Aorta (tissue), 5 donors: ENCODE results near the gene PSMB4. TPM values are rescaled to one million over a fixed set of nuclear protein-coding genes. Genes with fewer than 3 reads are reported as not detected.
"Not testable (repeated sequence)": the region's sequence is repeated elsewhere in the genome, so short reads cannot be mapped to it uniquely, and the experiment has no call there.

Source experiments
- ATAC-seq: fragments of 200-7000 bp; cut with Tn5 transposase; one replicate; pipeline ENCODE4 v1.9.1; 2022; ENCODE audit warnings: moderate library complexity; ENCODE audit not compliant: low FRiP score
- DNase-seq, 2 donors: peaks; one replicate each; pipeline ENCODE4 v3.0.0-alpha.2; 2020
- H3K27ac ChIP-seq, 2 donors: one replicate each; pipeline ENCODE4 v1.5.1; 2013; ENCODE audit warnings: low read length in 2 of 2, mild to moderate bottlenecking in 2 of 2, moderate library complexity in 2 of 2, control low read depth in 1 of 2, inconsistent platforms in 1 of 2, low read depth in 1 of 2
- H3K27me3 ChIP-seq, 2 donors: one replicate each; pipeline ENCODE4 v1.6.1; 2013; ENCODE audit warnings: control low read depth in 1 of 2, low read length in 1 of 2, mild to moderate bottlenecking in 1 of 2, moderate library complexity in 1 of 2; ENCODE audit not compliant: insufficient read depth in 2 of 2, control insufficient read depth in 1 of 2
- H3K36me3 ChIP-seq, 2 donors: one replicate each; pipeline ENCODE4 v1.6.1; 2013; ENCODE audit warnings: control low read depth in 1 of 2, low read length in 1 of 2, mild to moderate bottlenecking in 1 of 2; ENCODE audit not compliant: insufficient read depth in 2 of 2, control insufficient read depth in 1 of 2
- H3K4me1 ChIP-seq, 2 donors: one replicate each; pipeline ENCODE4 v1.6.1; 2013; ENCODE audit warnings: low read length in 2 of 2, control low read depth in 1 of 2, mild to moderate bottlenecking in 1 of 2, moderate library complexity in 1 of 2; ENCODE audit not compliant: insufficient read depth in 2 of 2, control insufficient read depth in 1 of 2
- H3K4me3 ChIP-seq, 2 donors: one replicate each; pipeline ENCODE4 v1.5.1; 2013; ENCODE audit warnings: low read length in 2 of 2, control low read depth in 1 of 2, mild to moderate bottlenecking in 1 of 2
- H3K9me3 ChIP-seq: one replicate; pipeline ENCODE4 v1.6.1; 2013; ENCODE audit warnings: mild to moderate bottlenecking, low read length; ENCODE audit not compliant: control insufficient read depth
- WGBS, 2 donors: extraction: QIAGEN DNeasy Blood & Tissue Kit; methylation state at CpG; one replicate each; pipeline ENCODE4 v1.1.7; 2013; 5-methylcytosine and 5-hydroxymethylcytosine counted together
- intact Hi-C, 2 donors: fragments of 100-400 bp; cut with DNase I; formaldehyde crosslinking; loops; one replicate each; pipeline versions ENCODE4 v1.14.2 to v1.15.0; 2022
- polyA plus RNA-seq, 2 donors: library from polyadenylated mRNA; stranded (reverse); fragments of 200-250 nt; gene quantifications; one replicate each; pipeline ENCODE4 v1.2.3, GENCODE V29; 2013
- total RNA-seq, 2 donors: library from RNA; stranded (reverse); fragmentation: NEBNext Ultra II Directional; extraction: Animal tissue kit (Norgen Biotek cat#: 25700); gene quantifications; one replicate each; pipeline ENCODE4 v1.2.1, GENCODE V29; 2021
- donor health status: healthy with polysubstance abuse.
- donor health status: Bipolar disorder and iron deficiency.
- donor health status: DM: no; HTN: no; CAD: no.
- donor health status: DM: no; HTN: no; CAD: no.
- donor health status: DM: yes; HTN: yes; CAD: no.

PSMB4 gene
- total and polyA plus RNA-seq, 4 donors: 174 to 396 (median 219) TPM

- Histone ChIP-seq H3K9me3 (no peaks in the 10 kb centered on the region), H3K27me3 (no peaks in the 10 kb centered on the region), H3K4me1 (no peaks in the 10 kb centered on the region), H3K36me3 (no peaks in the 10 kb centered on the region), H3K4me3 (no peak overlapping the region), H3K27ac (no peak overlapping the region)
- intact Hi-C loops: no loop called here
- ATAC-seq: no peak
- WGBS, 2 donors: 85 to 89% methylated on average over 14 of the region's 14 CpGs
- DNase-seq: peak in 1 of 2 donors; percentile 62
Measured at GRCh38 chr1:151373196-151373595, 26.2 kb upstream of the PSMB4 start.

- intact Hi-C loops: no loop called here
- no peaks in the 10 kb centered on the region for H3K4me1 ChIP-seq
- H3K9me3 ChIP-seq: no peaks in the 10 kb centered on the region
- no peaks in the 10 kb centered on the region for H3K36me3 ChIP-seq
- no peak overlapping the region for H3K27ac ChIP-seq
- no peaks in the 10 kb centered on the region for H3K27me3 ChIP-seq
- 69 to 71% methylated on average over 3 of the region's 3 CpGs for WGBS, 2 donors
- ATAC-seq: no peak
- no peak overlapping the region for H3K4me3 ChIP-seq
- DNase-seq: no peak
Measured at GRCh38 chr1:151377150-151377884, 22.1 kb upstream of the PSMB4 start.

GRCh38 chr1:151384584-151384983 is 14.8 kb upstream of the PSMB4 start:
- ATAC-seq: no peak
- H3K27me3 ChIP-seq: no peaks in the 10 kb centered on the region
- no peak overlapping the region for H3K27ac ChIP-seq
- DNase-seq: no peak
- H3K4me1 ChIP-seq: no peaks in the 10 kb centered on the region
- H3K36me3 ChIP-seq: no peaks in the 10 kb centered on the region
- intact Hi-C loops: no loop called here
- no peak overlapping the region for H3K4me3 ChIP-seq
- no peaks in the 10 kb centered on the region for H3K9me3 ChIP-seq
- WGBS, 2 donors: 74 to 80% methylated on average over 3 of the region's 3 CpGs

GRCh38 chr1:151386002-151386401 is 13.4 kb upstream of the PSMB4 start:
- intact Hi-C loops: no loop called here
- H3K9me3 ChIP-seq: no peaks in the 10 kb centered on the region
- WGBS, 2 donors: 89 to 95% methylated on average over 2 of the region's 2 CpGs
- no peaks in the 10 kb centered on the region for H3K27me3 ChIP-seq
- no peak for DNase-seq
- H3K36me3 ChIP-seq: no peaks in the 10 kb centered on the region
- no peaks in the 10 kb centered on the region for H3K4me1 ChIP-seq
- H3K27ac ChIP-seq: no peak overlapping the region
- no peak overlapping the region for H3K4me3 ChIP-seq
- no peak for ATAC-seq

GRCh38 chr1:151390221-151391078 is 8.9 kb upstream of the PSMB4 start:
- H3K9me3 ChIP-seq, intact Hi-C loops, H3K27me3 ChIP-seq, H3K36me3 ChIP-seq, DNase-seq, H3K4me1 ChIP-seq, H3K27ac ChIP-seq, H3K4me3 ChIP-seq, ATAC-seq: not testable (repeated sequence)
- 92 to 95% methylated on average over 19 to 22 of the region's 22 CpGs for WGBS, 2 donors

GRCh38 chr1:151391079-151391563 is 8.3 kb upstream of the PSMB4 start:
- no peak for DNase-seq
- no peaks in the 10 kb centered on the region for H3K36me3 ChIP-seq
- no peaks in the 10 kb centered on the region for H3K9me3 ChIP-seq
- no peaks in the 10 kb centered on the region for H3K27me3 ChIP-seq
- 79 to 83% methylated on average over 3 of the region's 3 CpGs for WGBS, 2 donors
- H3K27ac ChIP-seq: no peak overlapping the region
- no peak overlapping the region for H3K4me3 ChIP-seq
- intact Hi-C loops: no loop called here
- ATAC-seq: no peak
- no peaks in the 10 kb centered on the region for H3K4me1 ChIP-seq

- H3K36me3 ChIP-seq: no peaks in the 10 kb centered on the region
- DNase-seq (no peak), ATAC-seq (no peak)
- H3K27me3 ChIP-seq: no peaks in the 10 kb centered on the region
- H3K4me1 ChIP-seq: no peaks in the 10 kb centered on the region
- H3K9me3 ChIP-seq: no peaks in the 10 kb centered on the region
- H3K27ac ChIP-seq: no peak overlapping the region
- no peak overlapping the region for H3K4me3 ChIP-seq
- intact Hi-C loops: no loop called here
Measured at GRCh38 chr1:151393583-151393982, 5.8 kb upstream of the PSMB4 start.

GRCh38 chr1:151396265-151396664 is 3.1 kb upstream of the PSMB4 start:
- H3K4me3 ChIP-seq, H3K27me3 ChIP-seq, ATAC-seq, H3K27ac ChIP-seq, H3K36me3 ChIP-seq, H3K4me1 ChIP-seq, H3K9me3 ChIP-seq, DNase-seq: not testable (repeated sequence)
- intact Hi-C loops: loop anchor here in 1 of 2 donors (5.0 kb wide), 2 partner anchors 49 to 94 kb away; partner anchors contain the start of gene RFX5
- WGBS, 2 donors: 63 to 79% methylated on average over 5 of the region's 5 CpGs
